NOMO-1 (cell line): ENCODE measurements around the gene ACBD7.

Source experiments
- DNase-seq, 2 experiments: peaks; one replicate each; lab custom pipeline; 2025; ENCODE audit not compliant: unreplicated experiment in 2 of 2; lab: John Stamatoyannopoulos, UW

Gene ACBD7

DNA sequence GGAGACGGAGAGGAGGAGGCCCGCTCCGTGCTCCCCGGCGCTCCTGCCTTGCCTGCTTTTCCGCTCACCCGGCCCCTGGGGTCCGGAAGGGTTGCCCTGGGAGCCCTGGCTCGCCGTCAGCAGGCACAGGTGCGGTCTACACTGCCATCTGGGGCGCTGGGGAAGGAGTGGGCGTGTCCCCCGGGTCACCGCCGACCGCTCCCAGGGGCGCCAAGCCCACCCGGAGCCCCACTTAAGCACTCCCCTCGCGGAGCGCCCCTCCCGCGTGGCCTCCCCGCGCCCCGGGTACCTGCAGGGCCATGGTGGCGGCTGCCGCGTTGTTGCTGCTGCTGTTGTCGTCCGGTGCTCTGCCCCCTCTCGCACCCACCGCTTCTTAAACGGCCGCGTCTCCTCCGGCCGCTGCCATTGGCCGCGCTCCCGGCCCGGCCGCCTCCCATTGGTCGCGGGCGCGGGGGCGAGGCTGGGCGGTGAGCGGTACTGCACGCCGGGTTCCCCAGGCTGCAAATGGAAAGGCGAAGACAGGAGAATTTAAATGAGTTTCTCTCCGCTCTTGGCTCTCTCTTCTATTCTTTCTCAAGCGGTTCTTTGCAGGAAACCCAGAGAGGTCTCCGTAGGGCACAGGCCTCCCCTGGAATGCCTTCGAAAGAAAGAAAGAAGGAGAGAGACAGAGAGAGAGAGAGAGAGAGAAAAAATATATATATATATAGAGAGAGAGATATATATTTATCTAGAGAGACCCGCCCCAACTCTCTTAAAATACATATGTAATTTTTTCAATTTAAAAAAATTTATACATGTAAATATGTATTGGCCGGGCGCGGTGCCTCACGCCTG lies at the start of gene ACBD7:
Gene ACBD7, minus strand, starts transcription at position 349 of the 834 bp plus-strand sequence. Its CDS starts 48 bp downstream, at position 301.
- peak; percentile 80 to 87 for DNase-seq

DNA sequence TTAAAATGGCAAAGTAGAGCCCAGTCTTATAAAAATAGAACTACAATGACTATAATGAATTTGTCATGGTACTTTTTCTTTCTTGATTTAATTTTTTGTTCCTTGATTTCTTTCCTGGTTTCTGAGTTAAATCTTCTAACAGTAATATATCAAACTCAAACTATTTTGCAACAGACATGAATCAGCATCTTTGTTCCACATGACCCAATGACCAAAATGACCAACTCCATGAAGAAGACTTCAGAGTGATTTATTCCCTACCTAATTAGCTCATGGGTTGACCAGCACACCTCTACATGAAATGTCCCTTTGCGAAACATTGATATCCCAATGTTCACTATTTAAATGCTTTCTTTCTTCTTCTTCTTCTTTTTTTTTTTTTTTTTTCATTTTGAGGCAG lies 49.1 kb upstream of the ACBD7 start:
- no peak for DNase-seq

DNA sequence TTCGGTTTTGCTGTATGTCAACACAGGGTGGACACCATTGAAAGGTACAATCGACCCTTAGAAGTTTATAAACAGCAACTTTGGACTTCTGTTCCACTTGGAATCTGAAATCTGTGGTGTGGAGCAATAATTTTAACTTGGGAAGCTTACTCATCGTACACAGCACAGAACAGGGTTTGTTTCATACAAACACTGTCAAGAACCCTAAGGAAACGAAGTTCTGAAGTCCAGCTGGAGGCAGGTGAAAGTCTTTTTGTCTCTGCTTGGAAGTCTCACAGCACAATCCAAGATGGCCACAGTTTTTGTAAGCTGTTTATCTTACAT lies 48.4 kb upstream of the ACBD7 start:
- DNase-seq: no peak

DNA sequence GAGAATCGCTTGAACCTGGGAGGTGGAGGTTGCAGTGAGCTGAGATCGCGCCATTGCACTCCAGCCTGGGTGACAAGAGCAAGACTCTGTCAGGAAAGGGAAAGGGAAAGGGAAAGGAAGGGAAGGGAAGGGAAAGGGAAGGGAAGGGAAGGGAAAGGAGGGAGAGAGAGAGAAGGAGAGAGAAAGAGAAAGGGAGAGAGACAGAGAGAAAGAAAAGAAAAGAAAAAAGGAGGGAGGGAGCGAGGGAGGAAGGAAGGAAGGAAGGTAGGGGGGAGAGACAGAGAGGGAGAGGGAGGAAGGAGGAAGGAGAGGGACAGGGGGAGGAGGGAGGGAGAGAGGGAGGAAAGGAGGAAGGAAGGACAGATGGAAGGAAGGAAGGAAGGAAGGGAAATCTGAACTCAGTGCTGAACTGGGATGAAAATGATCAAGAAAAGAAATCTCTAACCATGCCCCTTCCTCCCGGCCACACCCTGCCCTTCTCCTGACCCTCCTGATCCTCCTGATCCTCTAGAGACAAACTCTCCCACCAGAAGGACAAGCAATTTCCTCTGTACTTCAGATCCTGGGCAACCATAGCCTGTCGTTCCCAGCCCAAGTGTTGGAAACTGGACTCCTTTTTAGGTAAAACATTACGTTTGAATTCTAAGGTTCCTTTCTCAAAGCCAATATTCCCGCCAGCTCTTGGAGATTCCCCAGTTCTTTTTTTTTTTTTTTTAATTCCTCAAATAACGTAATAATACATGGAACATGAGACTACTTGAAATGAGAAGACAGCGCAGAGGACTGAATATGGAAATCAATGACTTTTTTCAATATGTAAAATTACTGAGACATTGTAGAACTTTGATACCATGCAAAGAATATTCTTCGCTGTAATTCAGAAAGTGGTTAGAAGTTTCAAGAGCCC lies 47.8 kb upstream of the ACBD7 start:
- DNase-seq: no peak

DNA sequence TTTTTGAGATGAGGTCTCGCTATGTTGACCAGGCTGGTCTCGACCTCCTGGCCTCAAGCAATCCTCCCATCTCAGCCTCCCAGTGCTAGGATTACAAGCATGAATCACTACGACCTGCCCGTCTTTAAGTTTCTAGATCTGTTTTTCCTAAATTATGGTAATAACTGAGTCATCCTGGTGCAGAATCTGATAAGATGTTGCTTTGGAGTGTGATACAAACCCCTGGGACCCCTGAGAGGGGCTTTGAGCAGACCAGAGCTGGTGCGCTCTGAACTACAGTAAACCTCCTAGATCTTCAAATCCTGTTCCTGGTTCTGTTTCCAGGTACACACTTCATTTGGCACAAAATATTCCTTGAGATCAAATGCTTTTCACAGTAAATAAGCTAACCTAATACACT lies 42.8 kb upstream of the ACBD7 start:
- DNase-seq: no peak

DNA sequence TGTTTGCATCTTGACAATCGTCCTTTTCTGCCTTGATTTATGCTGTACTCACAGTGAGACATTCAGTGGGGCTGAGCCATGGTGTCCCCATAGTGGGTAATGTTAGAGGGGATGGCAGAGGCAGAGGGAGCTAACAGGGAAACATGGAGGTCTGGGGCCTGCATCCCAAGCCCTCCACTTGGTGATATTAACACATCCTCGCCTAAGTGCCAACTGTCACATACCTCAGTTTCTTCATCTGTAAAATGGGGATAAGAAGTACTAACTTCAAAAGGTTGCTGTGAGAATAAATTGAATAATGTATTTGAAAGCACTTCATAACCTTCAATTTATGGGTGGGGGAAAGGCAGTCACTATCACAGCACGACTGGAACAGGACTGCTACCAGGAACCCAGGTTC lies 36.3 kb upstream of the ACBD7 start:
- no peak for DNase-seq

DNA sequence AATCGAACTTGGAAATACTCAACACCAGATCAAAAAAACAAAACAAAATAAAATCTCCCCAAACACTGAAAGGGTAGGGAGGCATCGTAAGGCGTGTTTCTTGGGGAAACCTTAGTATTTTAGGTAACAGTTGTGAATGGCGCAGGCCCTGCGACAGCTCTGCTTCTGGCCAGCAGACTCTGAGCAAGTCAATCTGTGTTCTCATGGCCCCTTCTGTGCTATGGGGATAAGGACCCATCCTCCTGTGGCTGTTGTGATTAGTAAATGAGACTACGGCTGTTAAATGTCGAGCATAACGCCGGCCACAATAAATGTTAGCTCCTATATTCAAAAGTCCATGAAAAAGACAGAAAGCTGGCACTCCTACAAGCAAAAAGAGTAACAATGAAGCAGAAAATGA lies 35.6 kb upstream of the ACBD7 start:
- DNase-seq: no peak

DNA sequence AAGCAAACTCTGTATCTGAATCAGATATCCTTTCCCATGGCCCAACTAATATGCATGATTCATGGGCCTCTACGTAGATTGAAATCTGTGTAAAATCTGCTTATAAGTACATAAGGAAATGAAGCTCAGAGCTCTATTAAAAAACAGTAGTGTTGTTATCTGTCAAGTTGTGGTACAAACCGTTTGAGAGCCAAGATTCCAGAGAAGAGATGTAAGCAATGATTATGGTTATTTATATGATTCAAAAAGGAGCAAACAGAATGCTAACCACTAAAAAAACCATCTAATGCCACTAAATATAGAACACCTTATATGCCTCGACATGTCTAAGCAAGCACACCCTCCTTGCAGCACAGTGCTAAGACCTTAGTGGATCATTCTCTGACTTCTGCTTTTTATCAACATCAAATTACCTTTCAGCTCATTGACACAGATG lies 35.2 kb upstream of the ACBD7 start:
- DNase-seq: no peak

DNA sequence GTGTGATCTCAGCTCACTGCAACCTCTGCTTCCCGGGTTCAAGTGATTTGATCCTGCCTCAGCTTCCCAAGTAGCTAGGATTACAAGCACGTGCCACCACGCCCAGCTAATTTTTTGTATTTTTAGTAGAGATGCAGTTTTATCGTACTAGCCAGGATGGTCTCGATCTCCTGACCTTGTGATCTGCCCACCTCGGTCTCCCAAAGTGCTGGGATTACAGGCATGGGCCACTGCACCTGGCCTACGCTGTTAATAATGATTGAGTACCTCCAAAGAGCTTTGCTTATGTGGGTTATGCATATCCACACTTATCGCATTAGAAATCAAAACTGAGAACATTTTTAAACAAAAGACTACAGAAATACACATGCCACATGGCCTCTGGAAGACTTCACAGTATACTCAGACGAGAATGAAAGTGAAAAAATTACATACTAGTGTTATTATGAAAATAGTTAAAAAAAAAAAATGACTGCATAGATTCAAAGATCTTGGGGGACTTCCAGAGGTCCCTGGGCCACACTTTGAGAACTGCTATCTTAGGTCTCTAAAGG lies 34.0 kb upstream of the ACBD7 start:
- no peak for DNase-seq

DNA sequence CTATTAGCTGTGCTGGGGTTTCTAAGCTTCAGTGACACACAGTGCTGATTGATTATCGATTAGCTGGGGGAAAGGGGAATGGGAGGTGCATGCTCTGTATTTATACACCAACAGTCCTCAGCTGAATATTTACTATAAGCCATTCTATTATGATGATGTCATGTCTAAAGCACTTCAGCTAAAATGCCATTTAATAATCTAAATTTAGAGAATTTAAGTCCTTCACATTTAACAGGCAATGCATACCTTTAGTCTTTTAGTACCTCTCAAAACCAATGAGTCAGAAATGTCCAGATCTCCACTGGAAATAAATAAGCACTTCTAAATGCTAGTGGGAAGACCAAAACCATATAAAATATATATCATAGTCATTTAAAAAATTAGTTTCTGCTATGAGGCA lies 33.1 kb upstream of the ACBD7 start:
- DNase-seq: no peak

DNA sequence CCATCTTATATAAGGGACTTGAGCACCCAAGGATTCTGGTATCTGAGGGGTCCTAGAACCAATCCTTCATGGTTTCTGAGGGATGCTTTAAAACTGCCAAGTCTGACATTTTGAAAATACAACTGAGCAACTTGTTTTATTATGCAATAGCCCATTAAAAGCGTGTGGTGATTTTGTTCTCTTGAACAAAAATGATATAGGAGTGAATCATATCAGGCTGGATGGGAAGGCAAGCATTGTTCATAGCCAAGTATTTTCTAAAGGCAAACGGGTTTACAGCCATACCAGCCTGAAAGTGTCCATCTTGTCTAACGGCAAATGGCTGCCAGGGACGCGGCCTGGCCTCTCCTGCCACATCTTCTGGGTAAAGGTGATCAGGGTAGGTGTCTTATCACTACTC lies 31.9 kb upstream of the ACBD7 start:
- DNase-seq: no peak

DNA sequence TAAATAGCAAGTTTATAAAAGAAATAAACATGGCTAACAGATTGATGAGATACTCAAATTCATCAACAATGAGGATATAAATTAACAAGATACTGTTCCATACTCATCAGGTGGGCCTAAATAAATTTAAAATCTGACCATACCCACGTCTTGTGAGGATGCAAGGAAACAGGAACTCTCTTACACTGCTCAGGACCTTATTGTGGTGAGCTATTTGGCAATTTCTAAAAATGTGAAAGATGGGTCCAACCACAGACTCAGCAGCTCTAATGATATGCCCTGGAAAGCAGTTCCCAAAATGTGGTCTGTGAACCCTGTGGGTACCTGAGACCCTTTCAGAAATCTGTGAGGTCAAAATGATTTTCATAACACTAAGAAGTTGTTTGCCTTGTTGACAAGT lies 30.0 kb upstream of the ACBD7 start:
- peak; percentile 33 to 74 for DNase-seq

DNA sequence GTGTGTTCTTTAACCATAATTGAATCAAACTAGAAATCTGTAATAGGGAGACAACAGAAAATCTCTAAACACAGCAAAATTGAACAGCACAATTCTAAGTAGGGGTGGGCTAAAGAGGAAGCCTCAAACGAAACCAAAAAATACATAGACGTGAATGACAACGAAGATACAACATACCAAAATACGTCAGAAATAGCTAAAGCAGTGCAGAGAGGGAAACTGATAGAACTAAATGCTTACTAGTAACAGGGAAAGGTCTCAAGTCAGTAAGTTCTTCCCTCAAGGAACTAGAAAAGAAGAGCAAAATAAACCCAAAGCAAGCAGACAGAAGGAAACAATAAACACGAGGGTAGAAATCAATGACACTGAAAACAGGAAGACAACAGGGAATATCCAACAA lies 27.6 kb upstream of the ACBD7 start:
- DNase-seq: no peak

DNA sequence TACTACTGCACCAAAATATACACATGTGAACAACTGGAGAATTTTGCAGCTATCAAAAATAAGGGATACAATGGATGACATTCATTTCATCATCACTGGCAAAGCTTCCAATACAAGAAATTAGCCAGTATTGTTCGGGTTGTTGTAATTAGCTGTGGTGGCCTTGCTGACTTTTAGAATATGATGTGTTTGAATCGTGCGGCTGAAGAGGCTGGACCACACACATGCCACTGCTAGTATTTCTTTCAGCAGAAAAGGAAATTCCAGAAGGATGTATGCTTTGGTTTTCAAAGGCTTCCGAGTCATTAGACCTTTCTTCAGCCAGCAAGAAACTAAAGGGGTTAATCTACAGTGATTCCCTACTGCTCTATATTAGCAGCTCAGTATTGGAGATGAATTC lies 25.2 kb upstream of the ACBD7 start:
- DNase-seq: no peak

DNA sequence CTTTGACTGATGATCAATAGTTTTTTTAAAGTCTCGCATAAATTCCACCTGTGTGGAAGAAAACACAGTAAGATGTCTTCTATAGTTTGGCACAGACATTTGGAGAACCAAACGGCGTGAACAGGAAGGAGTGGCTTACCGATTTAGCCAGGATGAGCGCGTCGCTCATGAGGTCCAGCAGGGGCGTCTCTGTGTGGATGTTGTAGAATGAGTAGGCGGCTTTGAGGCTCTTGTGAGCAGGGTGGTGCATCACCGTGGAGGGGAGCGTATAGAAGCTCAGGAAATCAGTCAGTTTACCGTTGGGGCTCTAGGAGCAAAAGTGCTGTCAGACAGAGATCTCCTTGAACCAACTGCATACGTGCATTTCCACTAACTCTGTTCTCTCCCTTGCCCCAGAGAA lies 24.1 kb upstream of the ACBD7 start:
- DNase-seq: no peak

DNA sequence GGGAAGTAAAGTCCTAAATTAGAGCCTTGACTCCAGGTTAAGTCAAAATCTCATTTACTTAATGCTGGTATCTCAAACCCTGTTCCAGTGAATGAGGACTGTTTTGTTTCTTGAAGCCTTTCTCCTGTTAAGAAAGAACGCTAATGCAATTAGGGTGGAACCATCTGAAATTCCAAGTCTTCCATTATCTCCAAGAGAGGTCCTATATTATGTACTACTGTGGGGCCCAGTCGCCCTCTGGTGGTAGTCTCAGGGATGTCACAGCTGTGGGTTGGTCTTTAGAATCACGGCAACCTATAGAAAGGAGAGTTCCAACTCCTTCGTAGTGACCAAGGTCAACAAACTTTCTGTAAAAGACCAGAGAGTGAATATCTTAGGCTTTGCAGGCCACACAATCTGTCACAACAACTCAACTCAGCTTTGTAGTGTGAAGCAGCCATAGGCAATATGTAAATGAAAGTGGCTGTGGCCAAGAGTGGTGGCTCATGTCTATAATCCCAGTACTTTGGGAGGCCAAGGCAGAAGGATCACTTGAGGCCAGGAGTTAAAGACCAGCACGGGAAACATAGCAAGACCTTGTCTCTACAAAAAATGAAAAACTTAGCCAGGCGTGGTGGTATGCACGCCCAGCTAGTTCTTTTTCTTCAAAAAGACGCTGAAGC lies 17.9 kb upstream of the ACBD7 start:
- peak; percentile 15 to 30 for DNase-seq

DNA sequence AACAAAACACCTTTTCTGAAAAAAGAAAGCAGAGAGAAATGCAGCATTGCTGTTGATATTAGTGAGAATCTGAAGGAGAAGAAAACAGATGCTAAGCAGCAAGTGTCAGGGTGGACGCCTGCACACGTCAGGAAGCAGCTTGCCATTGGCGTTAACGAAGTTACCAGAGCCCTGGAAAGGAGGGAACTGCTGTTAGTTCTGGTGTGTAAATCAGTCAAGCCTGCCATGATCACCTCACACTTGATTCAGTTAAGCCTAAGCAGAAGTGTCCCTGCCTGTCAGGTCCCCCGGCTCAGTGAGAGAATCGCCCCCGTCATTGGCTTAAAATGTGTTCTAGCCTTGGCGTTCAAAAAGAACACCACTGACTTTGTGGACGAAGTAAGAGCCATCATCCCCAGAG lies 14.9 kb upstream of the ACBD7 start:
- no peak for DNase-seq

DNA sequence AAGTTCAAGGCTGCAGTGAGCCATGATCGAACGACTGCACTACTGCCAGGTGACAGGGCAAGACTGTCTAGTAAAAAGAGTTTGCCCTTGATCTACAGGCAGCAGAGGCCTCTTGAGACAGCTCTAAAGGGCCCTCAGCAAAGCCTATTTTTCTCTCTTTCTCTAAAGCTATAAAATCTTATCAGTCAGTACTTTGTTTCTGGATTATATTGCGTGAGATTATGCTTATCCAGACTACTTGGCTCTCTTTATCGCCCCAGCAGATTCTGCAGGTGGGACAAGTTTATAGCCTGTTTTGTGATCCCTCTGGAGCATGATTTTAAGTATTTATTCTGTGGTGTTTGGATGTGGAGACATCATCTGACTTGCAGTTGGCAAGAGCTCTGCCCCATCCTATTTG lies 11.3 kb upstream of the ACBD7 start:
- DNase-seq: no peak

DNA sequence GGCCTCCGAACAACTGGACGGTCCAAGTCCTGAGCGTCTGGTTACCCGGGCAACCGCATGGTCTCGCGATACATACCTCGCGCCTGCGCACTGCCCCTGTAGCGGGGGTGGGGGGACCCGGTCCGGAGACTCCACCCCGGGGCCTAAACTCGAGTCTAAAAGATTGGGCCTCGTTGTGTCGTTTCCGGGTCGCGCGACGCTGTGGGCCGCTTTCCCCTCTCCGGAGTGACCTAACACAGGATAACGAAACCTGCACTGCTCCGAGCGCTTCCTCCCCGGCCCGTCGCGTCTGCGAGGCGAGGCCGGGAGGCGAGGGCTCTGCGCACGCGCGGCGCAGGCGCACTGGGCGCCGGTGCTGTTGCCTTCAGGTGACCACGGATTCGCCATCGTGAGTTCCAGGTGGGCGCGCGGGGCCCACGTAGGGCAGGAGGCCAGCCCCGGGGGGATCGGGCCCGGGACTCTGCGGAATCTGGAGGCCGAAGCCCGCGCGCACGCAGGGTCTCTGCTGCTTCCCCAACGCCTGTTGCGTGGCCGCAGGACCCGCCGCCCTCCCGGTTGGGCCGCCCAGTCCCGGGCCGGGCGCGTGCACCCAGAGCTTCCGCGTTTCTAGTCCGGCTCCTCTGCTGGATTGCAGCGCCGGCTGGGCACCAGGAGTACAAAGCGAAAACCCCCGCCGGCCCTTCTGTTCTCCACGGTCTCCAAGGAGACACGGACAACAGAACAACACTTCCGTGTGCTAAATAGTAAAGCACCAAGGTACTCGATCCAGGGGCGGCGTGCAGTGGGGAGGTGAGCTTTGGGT lies 8.6 kb upstream of the ACBD7 start, which contains the start of gene RPP38:
Gene RPP38, plus strand, starts transcription at position 345 of the 802 bp plus-strand sequence. CDS start 5,960 bp downstream, outside the sequence.
- DNase-seq: peak; percentile 92

DNA sequence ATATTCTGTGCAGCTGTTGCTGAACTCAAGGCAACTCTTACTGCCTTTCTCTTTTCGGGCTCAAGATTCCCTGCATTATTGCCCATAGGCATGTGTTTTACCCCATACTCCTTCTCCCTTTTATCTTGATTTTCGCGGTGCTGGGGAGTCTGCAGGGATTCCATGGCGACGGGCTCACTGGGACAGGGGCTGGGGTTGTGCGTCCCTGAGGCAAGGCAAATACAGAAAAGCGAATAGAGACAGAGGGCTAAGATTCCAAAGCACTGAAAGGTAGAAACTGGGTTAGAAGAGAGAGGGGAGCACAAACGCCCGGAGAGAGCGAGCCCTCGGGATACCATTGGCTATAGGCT lies 8.1 kb upstream of the ACBD7 start:
- DNase-seq: no peak
